GM23338 (cell line): ENCODE results near the gene LSM14A. TPM values are rescaled to one million over a fixed set of nuclear protein-coding genes. Genes with fewer than 3 reads are reported as not detected.

Source experiments
- ATAC-seq: fragments of 200-7000 bp; cut with Tn5 transposase; 3 replicates; pipeline ENCODE4 v1.9.1; 2020
- DNase-seq: peaks from one replicate; pipeline ENCODE4 v3.0.0-alpha.2; 2015; ENCODE audit warnings: low spot score
- H2AFZ ChIP-seq: fragments of 200-600 bp; sonication (generic); 2 replicates; pipeline ENCODE4 v1.8.0; 2016; ENCODE audit warnings: antibody characterized with exemption, mild to moderate bottlenecking, moderate library complexity
- H3F3A ChIP-seq: fragments of 200-600 bp; sonication (generic); replicated peaks from 2 replicates; pipeline ENCODE4 v1.8.0; 2017; ENCODE audit warnings: antibody characterized with exemption, mixed run types, low read depth
- H3K27ac ChIP-seq: fragments of 200-600 bp; sonication (generic); 2 replicates; pipeline ENCODE4 v1.6.1; 2016; ENCODE audit warnings: low read depth
- H3K27me3 ChIP-seq: fragments of 200-600 bp; sonication (generic); 2 replicates; pipeline ENCODE4 v1.8.0; 2016; ENCODE audit warnings: mild to moderate bottlenecking, mixed run types, moderate library complexity; ENCODE audit not compliant: insufficient read depth
- H3K36me3 ChIP-seq: fragments of 200-600 bp; sonication (generic); 2 replicates; pipeline ENCODE4 v1.8.0; 2016; ENCODE audit warnings: mild to moderate bottlenecking; ENCODE audit not compliant: insufficient read depth
- H3K4me1 ChIP-seq: fragments of 200-600 bp; sonication (generic); 2 replicates; pipeline ENCODE4 v1.8.0; 2016; ENCODE audit warnings: mild to moderate bottlenecking, moderate library complexity; ENCODE audit not compliant: insufficient read depth
- H3K4me2 ChIP-seq: fragments of 200-600 bp; sonication (generic); 2 replicates; pipeline ENCODE4 v1.7.1; 2017; ENCODE audit warnings: mixed run types
- H3K4me3 ChIP-seq: fragments of 200-600 bp; sonication (generic); 2 replicates; pipeline ENCODE4 v1.6.1; 2016; ENCODE audit warnings: mixed run types
- H3K79me2 ChIP-seq: fragments of 200-600 bp; sonication (generic); replicated peaks from 2 replicates; pipeline ENCODE4 v1.8.0; 2017; ENCODE audit warnings: mild to moderate bottlenecking; ENCODE audit not compliant: insufficient read depth
- H3K9me2 ChIP-seq: fragments of 200-600 bp; sonication (generic); 2 replicates; pipeline ENCODE4 v1.8.0; 2017; ENCODE audit not compliant: insufficient read depth
- H4K20me1 ChIP-seq: fragments of 200-600 bp; sonication (generic); replicated peaks from 2 replicates; pipeline ENCODE4 v1.8.0; 2017; ENCODE audit warnings: mild to moderate bottlenecking; ENCODE audit not compliant: insufficient read depth
- H3K27ac Mint-ChIP-seq: 2 replicates; pipeline ENCODE4 v1.8.0; 2020; ENCODE audit warnings: inconsistent platforms, mild to moderate bottlenecking, moderate library complexity, mixed read lengths
- H3K27me3 Mint-ChIP-seq: 3 replicates; pipeline ENCODE4 v1.8.0; 2022; ENCODE audit warnings: low read depth, mild to moderate bottlenecking, moderate library complexity, mixed read lengths, inconsistent platforms; ENCODE audit not compliant: insufficient read depth, poor library complexity
- H3K36me3 Mint-ChIP-seq: 3 replicates; pipeline ENCODE4 v1.8.0; 2021; ENCODE audit warnings: low read depth, mild to moderate bottlenecking, inconsistent platforms, moderate library complexity, mixed read lengths
- H3K4me1 Mint-ChIP-seq: 3 replicates; pipeline ENCODE4 v1.8.0; 2020; ENCODE audit warnings: mild to moderate bottlenecking, inconsistent platforms, mixed read lengths
- H3K4me3 Mint-ChIP-seq: 3 replicates; pipeline ENCODE4 v1.8.0; 2021; ENCODE audit warnings: moderate library complexity, mild to moderate bottlenecking, inconsistent platforms, mixed read lengths
- H3K9me3 Mint-ChIP-seq: 3 replicates; pipeline ENCODE4 v1.8.0; 2020; ENCODE audit warnings: moderate library complexity, mild to moderate bottlenecking, inconsistent platforms, mixed read lengths
- CREB1 ChIP-seq: fragments of 250-450 bp; sonication (Bioruptor Pico); IDR thresholded peaks from 2 replicates; pipeline ENCODE4 v1.5.0; 2020; ENCODE audit warnings: low read depth, mild to moderate bottlenecking, moderate library complexity
- ETS1 ChIP-seq: IDR thresholded peaks from 2 replicates; pipeline ENCODE4 v1.6.1; 2016; ENCODE audit warnings: antibody characterized with exemption
- EZH2phosphoT487 ChIP-seq: fragments of 200-600 bp; sonication (generic); IDR thresholded peaks from one replicate; pipeline ENCODE4 v1.8.1; 2018; ENCODE audit warnings: antibody characterized with exemption; ENCODE audit not compliant: unreplicated experiment
- JUNB ChIP-seq: IDR thresholded peaks from one replicate; pipeline ENCODE4 v1.6.1; 2016; ENCODE audit warnings: antibody characterized with exemption; ENCODE audit not compliant: unreplicated experiment
- NANOG ChIP-seq: IDR thresholded peaks from 2 replicates; pipeline ENCODE4 v1.6.1; 2016; ENCODE audit warnings: antibody characterized with exemption, borderline replicate concordance
- STAT1 ChIP-seq: IDR thresholded peaks from one replicate; pipeline ENCODE4 v1.6.1; 2016; ENCODE audit warnings: antibody characterized with exemption; ENCODE audit not compliant: unreplicated experiment
- ZNF114 ChIP-seq: fragments of 250-450 bp; sonication (Bioruptor Pico); IDR thresholded peaks from 2 replicates; pipeline ENCODE4 v1.5.0; 2020; ENCODE audit warnings: mild to moderate bottlenecking, moderate library complexity
- ZNF331 ChIP-seq: fragments of 250-450 bp; sonication (Bioruptor Pico); IDR thresholded peaks from 2 replicates; pipeline ENCODE4 v1.5.0; 2020; ENCODE audit warnings: low read depth, mild to moderate bottlenecking, moderate library complexity
- ZNF462 ChIP-seq: fragments of 250-450 bp; sonication (Bioruptor Pico); IDR thresholded peaks from 2 replicates; pipeline ENCODE4 v1.5.0; 2020; ENCODE audit warnings: mild to moderate bottlenecking, moderate library complexity
- polyA plus RNA-seq: library from polyadenylated mRNA; unstranded; fragments of >200 nt; fragmentation: Nextera tagmentation; extraction: Ambion mirVana; gene quantifications from 2 replicates; pipeline ENCODE4 v1.2.1, GENCODE V29; 2016
- total RNA-seq: library from RNA; depleted of rRNA; stranded (reverse); fragments of >200 nt; shearing (Covaris generic); gene quantifications from 2 replicates; pipeline ENCODE4 v1.2.3, GENCODE V29; 2014
- TF ChIP-seq, protein P1 (sequence below), 2 experiments: fragments of 200-600 bp in 1 of 2; sonication (generic) in 1 of 2; conservative IDR thresholded peaks; 2 replicates each; pipeline versions ENCODE4 v1.5.1 to v1.6.1; 2016 to 2017; ENCODE audit warnings: antibody characterized with exemption in 2 of 2, low read depth in 2 of 2, mild to moderate bottlenecking in 2 of 2, moderate library complexity in 1 of 2

The LSM14A gene
- total and polyA plus RNA-seq, 2 experiments from 2014 or later = 109 to 166 TPM

DNA sequence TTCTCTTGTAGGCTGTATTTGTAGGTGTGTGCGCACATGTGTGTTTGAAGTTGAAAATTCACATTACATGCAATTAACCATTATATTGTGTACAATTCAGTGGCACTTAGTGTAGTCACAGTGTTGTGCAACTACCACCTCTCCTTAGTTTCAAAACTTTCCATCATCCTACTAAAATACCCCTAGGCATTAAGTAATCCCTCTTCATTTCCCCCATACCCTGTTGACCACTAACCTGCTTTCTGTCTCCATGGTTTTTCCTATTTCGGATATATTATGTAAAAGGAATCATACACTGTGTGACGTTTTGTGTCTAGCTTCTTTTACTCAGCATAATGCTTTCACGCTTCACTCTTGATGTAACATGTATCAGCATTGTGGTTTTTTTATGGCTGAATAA lies 16.1 kb downstream of the LSM14A start (continued):
- TF ChIP-seq ZNF462 (no peak), EZH2phosphoT487 (no peak), STAT1 (no peak), CREB1 (CRISPR knock-in tag) (no peak)

DNA sequence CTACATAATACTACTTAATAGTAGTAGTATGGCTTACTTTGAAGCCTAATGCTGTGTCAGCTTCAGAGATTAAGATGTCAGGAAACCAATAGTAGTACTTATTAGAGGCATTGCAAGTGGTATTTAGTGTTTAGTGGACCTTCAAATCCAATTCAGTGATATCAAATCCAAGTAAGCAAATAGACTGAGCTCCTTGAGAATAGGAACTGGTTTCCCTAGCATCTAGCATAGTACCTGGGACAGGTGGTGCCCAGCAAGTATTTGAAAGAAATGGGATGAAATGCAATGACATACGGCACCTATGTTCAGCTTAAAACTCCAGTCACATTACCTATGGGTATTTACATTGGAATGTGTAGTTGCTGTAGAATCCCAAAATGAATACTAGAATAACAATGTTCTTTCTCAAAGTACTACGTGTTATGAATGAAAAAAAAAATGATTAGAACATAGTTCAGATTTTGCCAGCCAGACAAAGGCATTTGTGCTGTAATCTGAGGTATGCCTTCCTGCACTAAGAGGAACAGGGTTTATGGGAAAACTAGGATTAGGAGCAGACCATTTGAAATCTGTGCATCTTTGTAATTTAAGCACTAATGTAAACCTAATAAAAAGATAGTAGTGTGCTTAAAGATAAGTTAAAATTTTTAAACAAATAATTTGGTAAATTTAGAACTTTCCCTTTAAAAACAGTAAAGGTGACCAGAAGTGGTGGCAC lies 17.1 kb downstream of the LSM14A start:
- Histone ChIP-seq H3K79me2 (peaks cover 100% of the 10 kb centered on the region), H3K27ac (no peak overlapping the region), H3F3A (no peaks in the 10 kb centered on the region), H3K9me2 (no peaks in the 10 kb centered on the region), H3K4me2 (no peak overlapping the region), H3K36me3 (no peaks in the 10 kb centered on the region; the same call in none of the 2 replicates), H3K4me3 (no peak overlapping the region), H3K4me1 (peaks cover 28% of the 10 kb centered on the region), H2AFZ (no peak overlapping the region), H4K20me1 (peaks cover 38% of the 10 kb centered on the region), H3K27me3 (no peaks in the 10 kb centered on the region)
- Mint-ChIP-seq H3K4me3 (no peak overlapping the region), H3K27ac (no peak overlapping the region), H3K9me3 (no peaks in the 10 kb centered on the region), H3K36me3 (peaks cover 7% of the 10 kb centered on the region), H3K4me1 (peaks cover 37% of the 10 kb centered on the region), H3K27me3 (peaks cover 2% of the 10 kb centered on the region)
- ATAC-seq = no peak
- no peak for DNase-seq
- TF ChIP-seq EZH2phosphoT487 (no peak), CREB1 (CRISPR knock-in tag) (no peak), JUNB (no peak), ETS1 (no peak), STAT1 (no peak), ZNF331 (CRISPR knock-in tag) (no peak), ZNF114 (CRISPR knock-in tag) (no peak), NANOG (no peak)
- TF ChIP-seq, protein P1, sequence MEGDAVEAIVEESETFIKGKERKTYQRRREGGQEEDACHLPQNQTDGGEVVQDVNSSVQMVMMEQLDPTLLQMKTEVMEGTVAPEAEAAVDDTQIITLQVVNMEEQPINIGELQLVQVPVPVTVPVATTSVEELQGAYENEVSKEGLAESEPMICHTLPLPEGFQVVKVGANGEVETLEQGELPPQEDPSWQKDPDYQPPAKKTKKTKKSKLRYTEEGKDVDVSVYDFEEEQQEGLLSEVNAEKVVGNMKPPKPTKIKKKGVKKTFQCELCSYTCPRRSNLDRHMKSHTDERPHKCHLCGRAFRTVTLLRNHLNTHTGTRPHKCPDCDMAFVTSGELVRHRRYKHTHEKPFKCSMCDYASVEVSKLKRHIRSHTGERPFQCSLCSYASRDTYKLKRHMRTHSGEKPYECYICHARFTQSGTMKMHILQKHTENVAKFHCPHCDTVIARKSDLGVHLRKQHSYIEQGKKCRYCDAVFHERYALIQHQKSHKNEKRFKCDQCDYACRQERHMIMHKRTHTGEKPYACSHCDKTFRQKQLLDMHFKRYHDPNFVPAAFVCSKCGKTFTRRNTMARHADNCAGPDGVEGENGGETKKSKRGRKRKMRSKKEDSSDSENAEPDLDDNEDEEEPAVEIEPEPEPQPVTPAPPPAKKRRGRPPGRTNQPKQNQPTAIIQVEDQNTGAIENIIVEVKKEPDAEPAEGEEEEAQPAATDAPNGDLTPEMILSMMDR (conservative IDR thresholded peaks at IDR 0.05; ENCODE audit: low read depth in 2 of 2) = no peak
